Measurements from ENCODE around the gene RAPGEF6.

RAPGEF6 gene

DNA sequence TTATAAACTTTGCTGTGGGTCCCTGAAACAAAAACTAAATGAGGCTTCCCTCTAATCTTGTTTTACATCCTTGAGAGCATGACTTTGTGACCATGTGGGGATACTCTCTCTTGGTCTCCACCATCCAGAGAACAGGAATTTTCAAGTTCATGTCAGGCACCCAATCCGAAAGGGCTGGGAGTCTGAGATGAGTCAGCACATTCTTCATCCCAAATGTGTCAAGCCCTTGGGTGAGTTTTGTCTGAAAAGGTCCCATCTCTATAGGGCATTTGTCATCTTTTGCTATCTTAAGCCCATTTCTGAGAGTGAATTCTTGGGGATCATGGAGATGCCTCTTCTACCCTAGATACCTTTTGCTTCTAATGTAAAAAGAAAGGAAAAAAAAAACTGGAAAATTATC, 26.9 kb upstream of the RAPGEF6 start:
- Histone ChIP-seq H3K36me3 (peaks cover 36% of the 10 kb centered on the region), H3K27ac (no peak overlapping the region), H3K27me3 (ENCODE audit: insufficient read depth, low read depth, severe bottlenecking) (no peaks in the 10 kb centered on the region), H3K4me3 (ENCODE audit: low read depth, low read length) (no peak overlapping the region), H3K9me3 (ENCODE audit: severe bottlenecking) (peaks cover 3% of the 10 kb centered on the region)
- no peak for DNase-seq
- TF ChIP-seq CTCF (IDR thresholded peaks at IDR 0.05; ENCODE audit: low read depth, low read length), result no peak

GRCh38 chr5:131659841-131660240, 24.8 kb upstream of the RAPGEF6 start:
- H3K36me3 ChIP-seq, result peaks cover 33% of the 10 kb centered on the region
- no peak overlapping the region for H3K27ac ChIP-seq
- H3K27me3 ChIP-seq (ENCODE audit: insufficient read depth, low read depth, severe bottlenecking), result no peaks in the 10 kb centered on the region
- H3K9me3 ChIP-seq (ENCODE audit: severe bottlenecking), result peaks cover 3% of the 10 kb centered on the region
- TF ChIP-seq CTCF (IDR thresholded peaks at IDR 0.05; ENCODE audit: low read depth, low read length), result no peak
- DNase-seq, result no peak
- H3K4me3 ChIP-seq (ENCODE audit: low read depth, low read length), result no peak overlapping the region

GRCh38 chr5:131659290-131659689, 24.3 kb upstream of the RAPGEF6 start:
- H3K27me3 ChIP-seq (ENCODE audit: insufficient read depth, low read depth, severe bottlenecking), result no peaks in the 10 kb centered on the region
- no peak for DNase-seq
- peaks cover 3% of the 10 kb centered on the region for H3K9me3 ChIP-seq (ENCODE audit: severe bottlenecking)
- no peak for TF ChIP-seq CTCF (IDR thresholded peaks at IDR 0.05; ENCODE audit: low read depth, low read length)
- no peak overlapping the region for H3K4me3 ChIP-seq (ENCODE audit: low read depth, low read length)
- H3K27ac ChIP-seq, result no peak overlapping the region
- H3K36me3 ChIP-seq, result peaks cover 33% of the 10 kb centered on the region

- no peak overlapping the region for H3K27ac ChIP-seq
- no peak for TF ChIP-seq CTCF (IDR thresholded peaks at IDR 0.05; ENCODE audit: low read depth, low read length)
- H3K4me3 ChIP-seq (ENCODE audit: low read depth, low read length), result no peak overlapping the region
- H3K36me3 ChIP-seq, result peaks cover 31% of the 10 kb centered on the region
- H3K27me3 ChIP-seq (ENCODE audit: insufficient read depth, low read depth, severe bottlenecking), result no peaks in the 10 kb centered on the region
- H3K9me3 ChIP-seq (ENCODE audit: severe bottlenecking), result no peaks in the 10 kb centered on the region
- DNase-seq, result no peak
Measured at GRCh38 chr5:131654776-131655175, 19.7 kb upstream of the RAPGEF6 start.

GRCh38 chr5:131654309-131654708, 19.3 kb upstream of the RAPGEF6 start:
- Histone ChIP-seq H3K9me3 (ENCODE audit: severe bottlenecking) (no peaks in the 10 kb centered on the region), H3K27ac (no peak overlapping the region), H3K36me3 (peaks cover 26% of the 10 kb centered on the region), H3K4me3 (ENCODE audit: low read depth, low read length) (no peak overlapping the region), H3K27me3 (ENCODE audit: insufficient read depth, low read depth, severe bottlenecking) (no peaks in the 10 kb centered on the region)
- no peak for DNase-seq
- TF ChIP-seq CTCF (IDR thresholded peaks at IDR 0.05; ENCODE audit: low read depth, low read length), result no peak

DNA sequence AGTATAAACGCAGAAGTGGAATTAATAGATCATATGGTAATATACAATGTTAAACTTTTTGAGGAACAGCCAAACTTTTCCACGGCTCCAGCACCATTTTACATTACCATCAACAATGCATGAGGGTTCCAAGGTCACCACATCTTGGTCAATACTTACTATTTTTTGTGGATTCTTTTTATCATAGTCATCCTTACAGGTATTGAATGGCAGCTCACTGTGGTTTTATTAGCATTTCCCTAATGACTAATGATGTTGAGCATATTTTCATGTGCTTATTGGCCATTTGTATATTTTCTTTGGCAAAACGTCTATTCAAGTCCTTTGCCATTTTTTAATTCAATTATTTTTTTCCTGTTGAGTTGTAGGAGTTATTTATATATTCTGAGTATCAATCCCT, 14.1 kb upstream of the RAPGEF6 start:
- H3K9me3 ChIP-seq (ENCODE audit: severe bottlenecking), result no peaks in the 10 kb centered on the region
- DNase-seq, result no peak
- no peak overlapping the region for H3K27ac ChIP-seq
- no peak for TF ChIP-seq CTCF (IDR thresholded peaks at IDR 0.05; ENCODE audit: low read depth, low read length)
- no peak overlapping the region for H3K4me3 ChIP-seq (ENCODE audit: low read depth, low read length)
- H3K36me3 ChIP-seq, result peaks cover 33% of the 10 kb centered on the region
- no peaks in the 10 kb centered on the region for H3K27me3 ChIP-seq (ENCODE audit: insufficient read depth, low read depth, severe bottlenecking)

Data from WERI-Rb-1 (cell line).